GM19193 (cell line): ENCODE results near the gene PHKG2.
A peak's percentile ranks its signal among the peaks of the same experiment; 100 is the strongest.

Experiments
- POLR2A ChIP-seq: IDR thresholded peaks from 4 replicates; pipeline ENCODE4 v1.6.1; 2011; ENCODE audit not compliant: insufficient read depth, insufficient read length; ENCODE audit errors: extremely low read depth

PHKG2 gene

DNA sequence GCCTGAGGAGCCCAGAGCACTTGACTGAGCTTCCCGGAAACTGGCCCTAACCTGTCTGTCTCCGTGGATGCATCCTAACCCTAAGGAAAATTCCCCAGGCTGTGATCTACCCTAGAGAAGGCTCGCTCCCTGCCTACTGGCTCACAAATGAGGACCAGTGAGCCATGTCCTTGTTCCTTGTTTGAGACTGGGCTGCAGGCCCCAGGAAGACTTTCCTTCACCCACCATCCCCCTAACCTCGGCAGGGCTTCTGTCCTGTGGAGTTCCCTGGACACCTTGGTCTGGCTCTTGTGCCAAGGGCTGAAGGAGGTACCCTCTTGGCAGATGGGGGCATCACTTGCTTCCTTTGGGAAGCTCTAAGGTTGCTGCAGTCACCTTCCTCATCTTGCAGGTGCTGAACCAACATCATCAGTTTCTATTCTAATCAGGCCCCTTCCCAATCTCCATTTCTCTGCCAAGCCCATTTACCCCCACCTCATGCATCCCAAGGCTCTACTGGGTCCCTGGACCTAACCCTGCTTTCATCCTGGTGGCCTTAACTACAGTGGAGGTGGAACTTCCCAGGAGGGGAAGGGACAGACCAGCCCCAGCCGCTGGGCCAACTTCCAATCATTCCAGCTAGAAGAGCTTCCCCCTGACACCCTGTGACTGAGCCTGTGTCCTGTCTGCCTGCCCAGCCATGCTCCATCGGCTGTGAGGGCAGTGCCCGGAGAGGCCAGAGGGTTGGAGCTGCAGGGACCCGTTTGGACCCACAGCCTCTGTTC, 26.3 kb downstream of the PHKG2 start:
- TF ChIP-seq POLR2A = no peak

GRCh38 chr16:30775131-30775391, 26.8 kb downstream of the PHKG2 start:
- TF ChIP-seq POLR2A = no peak

DNA sequence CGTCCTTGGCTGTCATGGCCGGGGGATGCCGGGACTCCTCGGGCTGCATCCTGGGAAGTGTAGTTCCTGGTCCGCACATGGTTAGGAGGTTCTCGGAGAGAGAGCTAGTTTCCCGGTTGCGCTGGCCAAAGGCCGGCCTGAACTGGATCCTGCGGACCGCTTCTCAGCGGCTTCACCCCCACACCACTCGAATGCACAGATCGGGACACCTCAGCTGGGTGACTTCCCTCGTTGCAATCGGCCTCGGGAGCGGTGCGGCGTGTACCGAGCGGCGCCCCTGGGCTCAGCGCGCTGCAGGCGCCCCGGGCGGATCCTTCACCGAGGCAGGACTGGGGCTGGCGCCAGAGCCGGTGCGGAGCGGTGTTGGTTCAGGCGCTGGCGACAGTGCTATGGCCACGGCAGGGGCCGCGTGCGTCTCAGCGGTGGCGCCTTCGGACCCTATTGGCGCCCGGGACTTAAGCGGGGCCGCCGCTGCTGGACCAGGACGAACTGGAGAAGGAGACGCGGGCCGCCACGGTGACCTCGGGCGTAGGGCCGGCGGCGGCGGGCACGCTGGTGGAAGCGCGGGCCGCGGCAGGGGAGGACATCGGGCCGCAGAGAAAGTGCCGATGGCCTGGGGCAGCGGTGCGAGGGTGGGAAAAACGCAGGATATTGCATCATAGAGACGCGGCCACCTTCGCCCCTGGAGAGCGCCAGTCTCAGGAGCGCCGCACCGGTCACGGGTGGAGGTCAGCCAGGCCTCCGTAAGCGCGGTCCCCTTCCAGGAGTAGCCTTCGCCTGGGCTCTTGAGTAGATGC, 27.4 kb downstream of the PHKG2 start:
- peak; percentile 25 for TF ChIP-seq POLR2A

GRCh38 chr16:30777591-30778297, 29.5 kb downstream of the PHKG2 start:
- TF ChIP-seq POLR2A = no peak

- TF ChIP-seq POLR2A = no peak
Observed at GRCh38 chr16:30778549-30779244, 30.5 kb downstream of the PHKG2 start.

DNA sequence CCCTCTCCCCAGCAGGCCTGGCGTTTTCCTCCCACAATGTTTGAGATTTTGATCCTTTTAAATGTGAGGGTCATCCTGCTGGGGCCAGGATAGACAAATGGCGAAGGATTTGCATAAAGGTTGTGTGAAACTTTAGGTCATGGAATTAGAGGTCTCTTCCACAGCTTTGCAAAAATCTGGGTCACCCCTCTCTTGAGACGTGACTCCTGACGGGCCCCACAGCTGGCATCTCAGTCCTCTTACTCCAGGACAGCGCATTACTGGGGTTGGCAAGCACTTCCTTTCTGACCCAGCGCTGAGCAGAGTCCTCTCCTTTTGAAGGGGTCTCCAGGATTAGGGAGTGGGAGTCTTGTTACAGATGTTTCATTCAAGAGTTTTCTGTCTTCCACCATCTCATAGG, 31.4 kb downstream of the PHKG2 start:
- TF ChIP-seq POLR2A = no peak

DNA sequence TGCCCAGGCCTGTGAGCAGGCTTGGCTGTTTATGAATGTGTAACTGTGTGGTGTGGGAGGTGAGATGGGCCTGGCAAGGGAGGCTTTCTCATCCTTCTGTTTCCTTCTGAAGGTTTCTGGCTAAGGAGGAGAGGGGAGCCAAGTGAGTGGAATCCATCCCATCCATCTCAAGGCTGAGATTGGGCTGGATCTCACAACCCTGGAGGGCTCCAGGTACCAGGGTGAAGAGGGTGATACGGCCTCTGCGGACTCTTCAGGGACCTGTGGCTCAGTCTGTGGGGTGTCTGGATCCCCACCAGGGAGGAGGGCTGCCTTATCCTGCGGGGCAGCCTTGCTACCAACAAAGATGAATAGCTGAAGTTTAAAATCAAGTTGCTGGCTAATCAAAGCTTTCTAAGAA, 31.8 kb downstream of the PHKG2 start:
- no peak for TF ChIP-seq POLR2A

DNA sequence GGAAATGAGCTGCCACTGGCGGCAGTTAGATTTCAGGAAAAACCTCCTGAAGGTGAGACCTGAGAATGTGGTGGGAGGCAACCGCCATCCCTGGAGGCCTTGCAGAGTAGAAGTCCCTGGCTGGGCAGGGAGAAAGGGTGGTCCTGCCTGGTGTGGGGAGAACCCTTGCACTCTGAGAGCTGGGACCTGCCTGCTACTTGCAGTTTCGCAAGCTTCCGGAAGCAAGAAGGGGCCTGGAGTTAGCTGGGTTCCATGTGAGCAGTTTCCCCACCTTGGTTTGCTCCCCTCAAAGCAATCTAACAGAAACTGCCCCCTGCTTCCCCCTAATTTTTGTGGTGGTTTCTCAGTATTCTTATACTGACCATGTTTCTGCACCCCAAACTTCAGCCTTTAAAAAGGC, 32.3 kb downstream of the PHKG2 start:
- TF ChIP-seq POLR2A = no peak

GRCh38 chr16:30782486-30783279, 34.5 kb downstream of the PHKG2 start:
- no peak for TF ChIP-seq POLR2A

DNA sequence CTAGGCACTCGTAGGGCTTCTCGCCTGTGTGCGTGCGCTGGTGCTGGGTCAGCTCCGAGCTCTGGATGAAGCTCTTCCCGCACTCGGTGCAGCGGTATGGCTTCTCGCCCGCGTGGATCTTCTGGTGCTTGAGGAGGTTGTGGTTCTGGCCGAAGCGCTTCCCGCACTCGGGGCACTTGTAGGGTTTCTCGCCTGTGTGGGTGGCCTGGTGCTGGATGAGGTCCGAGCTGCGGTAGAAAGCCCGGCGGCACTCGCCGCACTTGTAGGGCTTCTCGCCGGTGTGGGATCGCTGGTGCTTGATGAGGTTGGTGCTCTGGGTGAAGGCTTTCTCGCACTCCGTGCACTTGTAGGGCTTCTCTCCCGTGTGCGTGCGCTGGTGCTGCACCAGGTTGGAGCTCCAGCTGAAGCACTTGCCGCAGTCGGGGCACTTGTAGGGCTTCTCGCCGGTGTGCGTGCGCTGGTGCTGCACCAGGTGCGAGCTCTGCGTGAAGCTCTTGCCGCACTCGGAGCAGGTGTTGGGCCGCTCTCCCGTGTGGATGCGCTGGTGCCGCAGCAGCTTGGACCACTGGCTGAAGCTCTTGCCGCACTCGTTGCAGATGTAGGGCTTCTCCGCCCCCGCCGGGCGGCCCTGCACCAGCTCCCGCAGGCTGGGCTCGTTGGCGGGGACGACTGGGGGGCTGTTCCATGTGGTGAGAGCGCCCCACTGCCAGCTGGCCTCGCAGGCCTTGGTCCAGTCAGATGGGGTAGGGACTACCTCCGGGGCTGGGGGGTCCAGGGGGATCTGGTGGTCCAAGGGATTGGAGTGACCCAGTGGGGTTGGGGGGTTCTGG, 35.3 kb downstream of the PHKG2 start:
- TF ChIP-seq POLR2A = no peak

DNA sequence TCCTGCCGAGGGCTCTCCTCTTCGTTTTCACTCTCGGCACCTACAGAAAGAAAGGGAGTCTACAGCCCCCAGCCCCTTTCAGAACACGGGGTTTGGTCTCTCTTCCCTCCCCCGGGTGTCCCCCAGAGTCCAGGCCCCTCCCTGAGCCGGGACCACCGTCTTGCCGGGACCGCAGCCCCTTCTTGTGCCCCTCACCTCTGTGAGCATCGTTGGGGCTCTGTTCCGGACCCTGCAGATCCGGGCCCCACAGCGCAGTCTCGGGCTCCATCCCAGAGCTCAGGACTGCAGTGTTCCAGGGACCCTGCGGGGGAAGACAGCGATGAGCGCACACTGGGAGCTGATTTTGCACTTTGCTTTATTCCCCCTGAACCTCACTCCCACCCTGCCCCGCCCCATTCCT, 36.0 kb downstream of the PHKG2 start:
- no peak for TF ChIP-seq POLR2A

DNA sequence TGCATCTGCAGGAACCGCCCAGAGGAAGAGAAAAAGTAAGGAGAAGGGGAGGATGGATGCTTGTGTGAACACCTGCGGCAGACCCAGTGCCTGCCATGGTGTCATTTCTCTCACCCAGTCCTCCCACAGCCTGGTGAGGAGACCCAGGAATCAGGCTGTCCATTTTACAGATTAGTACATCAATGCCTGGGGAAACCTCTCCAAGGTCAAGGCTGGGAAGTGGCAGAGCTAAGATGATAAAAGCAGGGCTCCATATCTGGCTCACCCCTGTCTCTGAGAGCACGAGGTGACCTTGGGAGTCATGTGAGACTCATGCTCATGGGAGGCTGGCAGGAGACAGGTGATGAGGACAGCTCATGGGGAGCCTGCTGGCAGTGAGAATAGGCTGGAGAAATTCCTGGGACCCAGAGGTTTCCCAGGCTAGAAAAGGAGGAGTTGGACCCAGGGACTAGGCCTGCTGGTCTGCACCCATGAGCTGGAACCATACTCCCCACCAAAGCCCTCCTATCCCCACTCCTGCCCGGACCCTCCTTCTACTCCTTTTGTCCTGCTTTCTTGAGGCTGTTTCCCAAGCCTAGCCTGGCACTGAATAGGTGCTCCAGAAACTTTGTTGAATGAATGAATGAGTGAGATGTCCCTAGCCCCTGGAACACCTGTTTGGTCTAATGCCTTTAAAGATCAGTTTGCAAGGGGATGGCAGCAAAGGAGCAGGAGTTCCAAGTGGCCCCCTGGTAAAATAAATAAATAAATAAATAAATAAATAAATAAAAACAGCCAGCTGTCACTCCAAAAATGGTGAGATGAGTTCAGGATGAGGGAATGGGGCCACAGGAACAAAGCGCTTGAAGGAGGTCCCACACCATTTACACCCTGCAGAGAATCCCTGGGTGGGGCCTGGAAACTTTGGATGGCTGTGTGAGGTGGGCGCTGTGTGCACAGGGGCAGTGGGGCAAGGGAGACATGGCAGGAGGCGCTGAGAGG, 37.2 kb downstream of the PHKG2 start:
- no peak for TF ChIP-seq POLR2A
